Measurements from ENCODE around the gene LRIF1.
"Not testable (repeated sequence)": the region's sequence is repeated elsewhere in the genome, so short reads cannot be mapped to it uniquely, and the experiment has no call there.

Gene LRIF1

GRCh38 chr1:110963691-110964454, at the start of gene LRIF1:
TSS of gene LRIF1 (minus strand) at chr1:110963922. CDS start at chr1:110963688, 234 bp downstream.
- peak; percentile 97 for DNase-seq

GRCh38 chr1:111008031-111008430, 44.3 kb upstream of the LRIF1 start:
- no peak for DNase-seq

- DNase-seq = no peak
Measured at GRCh38 chr1:111006556-111006955, 42.8 kb upstream of the LRIF1 start.

DNA sequence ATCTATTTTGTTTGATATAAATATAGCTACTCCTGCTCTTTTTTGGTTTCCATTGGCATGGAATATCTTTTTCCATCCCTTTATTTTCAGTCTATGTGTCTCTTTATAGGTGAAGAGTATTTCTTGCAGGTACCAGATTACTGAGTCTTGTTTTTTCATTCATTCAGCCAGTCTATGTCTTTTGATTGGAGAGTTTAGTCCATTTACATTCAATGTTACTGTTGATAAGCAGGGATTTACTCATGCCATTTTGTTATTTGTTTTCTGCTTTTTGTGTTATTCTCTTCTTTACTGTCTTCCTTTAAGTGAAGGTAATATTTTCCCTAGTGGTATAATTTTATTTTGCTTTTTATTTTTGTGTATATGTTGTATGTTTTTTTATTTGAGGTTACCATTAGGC, 35.9 kb upstream of the LRIF1 start:
- DNase-seq = not testable (repeated sequence)

DNA sequence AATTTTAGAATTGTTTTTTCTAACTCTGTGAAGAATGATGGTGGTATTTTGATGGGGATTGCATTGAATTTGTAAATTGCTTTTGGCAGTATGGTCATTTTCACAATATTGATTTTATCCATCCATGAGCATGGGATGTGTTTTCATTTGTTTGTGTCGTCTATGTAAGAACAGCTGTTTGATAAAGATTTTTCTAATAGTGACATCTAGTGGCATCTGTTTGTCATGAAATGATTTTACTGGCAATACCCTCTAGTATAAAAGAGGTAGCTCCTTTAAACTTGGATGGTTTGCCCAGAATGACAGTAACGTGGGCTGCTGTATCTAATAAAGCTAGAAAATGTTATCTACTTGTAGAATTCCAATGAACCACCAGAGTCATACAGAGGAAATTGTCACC, 28.6 kb upstream of the LRIF1 start:
- not testable (repeated sequence) for DNase-seq

GRCh38 chr1:110991295-110991694, 27.6 kb upstream of the LRIF1 start:
- DNase-seq = not testable (repeated sequence)

GRCh38 chr1:110990541-110990940, 26.8 kb upstream of the LRIF1 start:
- DNase-seq = no peak

DNA sequence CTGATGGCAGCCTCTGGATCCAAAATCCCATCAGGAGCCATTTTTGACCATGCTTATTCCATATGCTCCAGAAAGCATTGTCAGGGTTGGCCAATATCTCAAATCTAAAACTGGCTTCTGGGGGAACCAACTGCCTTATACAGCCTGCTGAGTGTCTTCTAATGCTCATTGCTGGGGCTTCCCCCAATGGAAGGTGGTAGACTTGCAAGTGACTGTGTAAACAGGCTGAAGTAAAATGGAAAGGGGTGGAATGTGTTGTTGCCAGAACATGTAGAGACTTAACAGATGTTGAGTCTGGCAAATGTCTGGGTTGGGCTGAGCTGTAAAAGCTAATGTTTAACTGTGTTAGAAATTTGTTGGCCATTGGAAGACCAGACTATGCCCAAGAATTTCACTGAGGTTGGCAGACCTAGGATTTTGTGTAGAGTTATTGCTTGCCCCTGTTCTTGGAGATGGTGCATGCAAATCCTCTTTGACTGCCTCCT, 22.7 kb upstream of the LRIF1 start:
- DNase-seq = no peak

- no peak for DNase-seq
Measured at GRCh38 chr1:110982320-110982719, 18.6 kb upstream of the LRIF1 start.

GRCh38 chr1:110979154-110979553, 15.4 kb upstream of the LRIF1 start:
- no peak for DNase-seq

GRCh38 chr1:110976089-110976488, 12.4 kb upstream of the LRIF1 start:
- no peak for DNase-seq

DNA sequence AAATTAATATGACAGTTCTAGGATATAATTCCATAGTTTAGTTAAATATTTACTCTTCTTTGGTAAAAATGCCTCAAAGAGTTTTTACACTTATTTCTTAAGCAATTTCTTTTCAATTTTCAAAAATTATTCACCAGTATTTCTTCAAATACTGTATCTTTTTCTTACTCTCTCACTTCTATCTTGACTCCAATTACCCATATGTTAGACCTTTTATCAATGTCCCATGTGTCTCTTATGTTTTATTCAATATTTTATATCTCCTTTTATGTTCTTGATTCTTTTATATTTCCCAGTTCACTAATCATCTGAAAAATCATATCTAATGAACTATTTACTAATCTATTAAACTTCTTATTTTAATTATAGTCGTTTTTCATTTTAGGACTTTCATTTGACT, 11.5 kb upstream of the LRIF1 start:
- DNase-seq = no peak

DNA sequence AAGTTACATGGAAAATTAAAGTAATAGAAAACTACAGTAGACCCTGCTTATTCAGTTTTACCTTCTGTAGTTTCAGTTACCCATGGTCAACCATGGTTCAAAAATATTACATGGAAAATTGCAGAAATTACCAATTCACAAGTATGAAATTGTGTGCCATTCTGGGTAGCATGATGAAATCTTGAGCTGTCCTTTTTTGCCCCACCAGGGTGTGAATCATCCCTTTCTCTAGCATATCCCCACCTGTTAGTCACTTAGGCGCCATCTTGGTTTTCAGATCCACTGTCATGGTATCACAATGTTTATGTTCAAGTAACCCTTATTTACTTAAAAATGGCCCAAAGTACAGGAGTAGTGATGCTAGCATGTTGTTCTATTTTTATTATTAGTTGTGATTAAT, 3.5 kb upstream of the LRIF1 start:
- DNase-seq = no peak

GRCh38 chr1:110964455-110964903, 757 bp upstream of the LRIF1 start:
- no peak for DNase-seq

GRCh38 chr1:110962892-110963690, 631 bp downstream of the LRIF1 start:
- DNase-seq = peak; percentile 48

DNA sequence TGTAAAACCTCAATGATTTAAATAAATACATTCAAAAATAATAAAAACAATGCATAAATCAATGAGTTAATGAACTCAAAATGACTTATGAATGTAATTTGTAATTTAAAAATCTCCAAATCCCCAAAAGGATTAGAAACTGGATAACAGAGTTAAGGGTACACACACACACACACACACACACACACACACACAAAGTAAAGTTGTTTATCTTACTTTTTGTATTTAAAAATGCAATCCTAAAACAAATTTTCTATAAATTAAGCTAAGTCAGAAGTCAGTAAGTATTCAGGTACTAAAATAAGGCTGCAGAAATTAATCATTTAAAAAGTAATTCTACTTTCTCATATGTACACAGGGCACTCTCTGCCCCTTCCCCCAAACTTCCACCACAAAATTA, 1.8 kb downstream of the LRIF1 start:
- DNase-seq = no peak

DNA sequence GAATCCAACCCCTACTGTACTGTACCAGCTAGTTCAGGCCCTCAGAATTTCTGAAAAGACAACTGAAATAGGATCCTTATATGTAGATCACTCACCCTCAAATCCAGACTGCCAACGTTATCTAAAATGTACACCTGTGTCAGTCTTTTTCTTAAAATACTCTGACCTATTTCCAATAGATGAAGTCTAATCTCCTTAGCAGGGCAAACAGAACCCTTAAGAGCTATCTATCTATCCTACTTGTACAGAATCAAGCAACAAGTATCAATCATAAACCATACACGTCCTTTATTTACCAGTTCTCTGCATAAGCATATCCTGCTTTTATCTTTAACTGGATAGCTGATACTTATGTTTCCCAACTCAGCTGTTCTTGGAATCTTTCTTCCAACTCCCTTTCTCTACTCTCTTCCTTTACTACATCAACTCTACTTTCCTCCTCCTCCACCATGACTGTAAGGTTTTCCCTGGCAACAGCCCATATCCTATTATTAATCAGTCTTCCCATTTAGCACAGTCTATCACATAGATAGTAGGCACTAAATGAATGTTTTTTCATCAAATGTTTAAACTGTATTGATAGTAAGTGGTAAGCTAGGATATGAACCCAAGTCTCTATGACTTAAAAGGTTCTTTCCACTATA, 2.8 kb downstream of the LRIF1 start:
- DNase-seq = no peak

GRCh38 chr1:110957798-110958197, 5.9 kb downstream of the LRIF1 start:
- no peak for DNase-seq

GRCh38 chr1:110956586-110956985, 7.1 kb downstream of the LRIF1 start:
- DNase-seq = no peak

- no peak for DNase-seq
Measured at GRCh38 chr1:110953031-110953430, 10.7 kb downstream of the LRIF1 start.

DNA sequence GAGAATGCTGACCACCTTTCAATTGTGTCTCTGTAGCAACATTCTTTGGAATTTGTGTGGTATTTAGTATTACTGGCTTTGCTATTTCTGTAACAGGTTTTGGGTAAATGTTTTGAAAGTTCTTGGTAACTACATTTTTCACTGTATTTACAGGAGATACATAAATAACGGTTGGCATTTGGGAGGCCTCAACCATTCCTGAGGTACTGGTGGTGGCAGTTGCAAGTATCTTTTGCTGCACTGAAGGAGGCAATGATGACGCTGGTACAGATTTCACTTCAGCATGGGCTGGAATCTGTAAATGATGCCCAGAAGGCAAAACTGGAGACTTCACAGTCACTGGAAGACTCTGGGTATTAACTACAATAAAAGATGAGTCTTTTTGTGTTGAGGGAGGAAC, 11.7 kb downstream of the LRIF1 start:
- DNase-seq = no peak

DNA sequence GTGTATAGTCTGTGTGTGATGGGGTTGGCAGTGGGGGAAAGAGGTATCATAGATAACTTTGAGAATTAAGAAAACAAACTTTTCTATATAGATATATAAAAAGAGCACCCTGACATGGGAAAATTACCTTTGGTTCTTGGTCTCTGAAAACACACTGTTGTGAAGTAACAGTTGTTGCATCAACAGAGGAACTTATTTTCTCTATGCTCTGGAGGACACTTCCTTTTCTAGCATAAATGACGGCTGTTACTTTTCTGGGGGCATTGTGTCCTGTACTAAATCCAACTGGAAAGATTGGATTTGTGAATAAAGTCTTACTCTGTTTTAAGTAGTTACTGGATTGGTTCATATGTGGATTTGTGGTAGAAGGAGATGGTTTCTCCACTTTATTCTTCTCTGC, 12.6 kb downstream of the LRIF1 start:
- DNase-seq = no peak

DNA sequence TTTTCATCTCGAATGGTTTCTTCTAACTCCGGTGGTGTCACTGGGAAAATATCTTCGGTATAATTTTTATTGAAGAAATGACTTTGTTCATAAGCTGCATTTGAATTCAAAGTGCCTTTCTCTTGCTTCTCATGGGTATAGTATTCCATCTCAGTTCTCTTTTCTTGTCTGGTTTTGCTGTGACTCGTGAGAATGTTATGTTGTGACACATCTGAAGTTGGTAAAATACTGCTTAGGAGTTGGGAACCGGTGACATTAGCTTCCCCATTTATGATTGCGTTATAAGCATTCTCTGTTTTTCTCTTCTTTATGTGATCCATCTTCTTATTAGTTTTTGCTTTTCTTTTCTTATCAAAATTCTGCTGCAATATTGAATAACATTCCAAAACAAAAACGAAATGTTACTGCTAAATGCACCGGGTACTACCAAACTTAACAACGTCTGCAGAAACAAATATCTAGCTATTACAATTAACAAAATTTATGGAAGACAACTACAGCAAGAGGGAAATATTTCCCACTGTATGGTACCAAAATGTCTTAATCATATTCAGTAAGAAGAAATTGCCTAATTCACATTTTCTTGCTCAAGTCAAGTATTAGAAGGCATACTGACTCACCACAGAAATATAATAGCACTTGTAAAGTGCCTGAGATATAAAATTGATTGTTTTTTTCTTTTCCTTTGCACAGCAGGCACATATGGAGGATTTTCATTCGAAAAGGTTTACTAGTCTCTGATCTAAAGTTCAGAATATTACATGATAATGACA, 15.5 kb downstream of the LRIF1 start:
- no peak for DNase-seq

Measured in right hindlimb (tissue), 1 donor.